GM21529 (cell line): ENCODE measurements around the gene ADGRF5.

Experiments used
- ATAC-seq: cut with Tn5 transposase; IDR thresholded peaks from one replicate; pipeline ENCODE4 v1.9.1; 2021; ENCODE audit not compliant: unreplicated experiment

The ADGRF5 gene

GRCh38 chr6:46931416-46931815, 9.7 kb upstream of the ADGRF5 start:
- ATAC-seq, result no peak

- ATAC-seq, result no peak
These were observed 8.6 kb upstream of the ADGRF5 start for GRCh38 chr6:46930331-46930730.

DNA sequence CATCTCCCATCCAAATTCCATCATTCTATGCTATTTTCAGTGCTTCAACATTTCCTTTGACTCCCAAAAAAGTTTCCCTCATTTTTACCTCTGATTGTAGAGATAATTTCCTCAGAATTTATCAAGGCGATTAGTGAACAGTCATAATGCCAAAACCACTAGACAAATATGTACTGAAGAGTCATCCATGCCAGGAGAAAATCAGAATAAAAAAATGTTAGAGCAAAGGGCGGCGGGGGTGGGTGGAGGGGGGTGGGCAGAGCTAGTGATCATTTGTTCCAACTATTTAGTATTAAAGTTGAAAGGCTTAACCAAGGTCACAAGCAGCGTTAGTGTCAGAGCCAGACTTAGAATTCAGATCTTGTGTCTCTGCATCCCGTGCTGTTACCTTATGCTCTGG, 5.3 kb upstream of the ADGRF5 start:
- no peak for ATAC-seq

GRCh38 chr6:46926481-46926880, 4.7 kb upstream of the ADGRF5 start:
- no peak for ATAC-seq

DNA sequence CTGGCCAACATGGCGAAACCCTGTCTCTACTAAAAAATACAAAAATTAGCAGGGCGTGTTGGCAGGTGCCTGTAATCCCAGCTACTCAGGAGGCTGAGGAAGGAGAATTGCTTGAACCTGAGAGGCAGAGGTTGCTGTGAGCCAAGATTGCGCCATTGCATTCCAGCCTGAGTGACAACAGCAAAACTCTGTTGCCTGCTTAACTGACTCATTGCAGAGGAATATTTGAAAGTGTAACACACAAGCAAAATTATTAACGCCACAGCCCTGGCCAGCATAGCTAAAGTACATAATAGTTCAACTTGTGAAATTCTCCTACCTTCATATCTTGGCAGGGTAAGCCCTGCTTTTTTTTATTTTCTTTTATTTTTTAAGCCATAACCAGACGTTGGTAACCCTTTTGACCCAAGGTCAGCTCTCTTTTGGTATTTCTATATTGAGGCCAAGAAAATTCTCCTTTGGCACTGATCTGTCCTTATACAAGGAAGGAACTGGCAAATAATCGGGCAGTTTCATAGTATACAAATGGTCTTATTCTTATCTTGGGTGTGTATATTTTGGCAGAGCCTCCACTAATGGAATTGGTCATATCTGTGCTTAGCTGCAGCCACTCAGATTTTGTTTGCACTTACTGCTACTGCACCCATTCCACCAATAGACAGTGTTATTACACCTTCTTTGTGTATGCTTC, 4.0 kb upstream of the ADGRF5 start:
- no peak for ATAC-seq

GRCh38 chr6:46923476-46923875, 1.7 kb upstream of the ADGRF5 start:
- no peak for ATAC-seq

DNA sequence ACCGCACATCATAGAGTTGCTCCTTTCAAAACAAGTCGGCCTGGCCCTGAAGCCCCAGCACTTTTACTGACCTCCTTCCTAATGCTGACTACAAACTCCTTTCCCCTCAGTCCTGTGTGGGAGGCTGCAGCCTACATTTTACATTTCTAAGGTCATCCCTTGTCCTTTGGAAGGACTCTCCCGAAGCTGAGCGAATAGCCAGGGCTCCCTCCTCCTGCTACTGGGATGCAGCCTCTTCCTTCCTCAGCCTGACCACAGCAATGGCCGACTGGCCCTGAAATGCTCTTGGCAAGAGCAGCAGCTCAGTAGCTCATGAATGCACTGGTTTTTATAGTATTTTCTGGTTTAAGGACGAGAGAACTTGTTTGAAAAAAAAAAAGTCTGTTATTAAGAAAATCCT, 679 bp downstream of the ADGRF5 start:
- ATAC-seq, result no peak

- no peak for ATAC-seq
These were observed 2.9 kb downstream of the ADGRF5 start for GRCh38 chr6:46918806-46919205.

- no peak for ATAC-seq
These were observed 4.7 kb downstream of the ADGRF5 start for GRCh38 chr6:46917002-46917545.

GRCh38 chr6:46915866-46916265, 5.9 kb downstream of the ADGRF5 start:
- no peak for ATAC-seq

DNA sequence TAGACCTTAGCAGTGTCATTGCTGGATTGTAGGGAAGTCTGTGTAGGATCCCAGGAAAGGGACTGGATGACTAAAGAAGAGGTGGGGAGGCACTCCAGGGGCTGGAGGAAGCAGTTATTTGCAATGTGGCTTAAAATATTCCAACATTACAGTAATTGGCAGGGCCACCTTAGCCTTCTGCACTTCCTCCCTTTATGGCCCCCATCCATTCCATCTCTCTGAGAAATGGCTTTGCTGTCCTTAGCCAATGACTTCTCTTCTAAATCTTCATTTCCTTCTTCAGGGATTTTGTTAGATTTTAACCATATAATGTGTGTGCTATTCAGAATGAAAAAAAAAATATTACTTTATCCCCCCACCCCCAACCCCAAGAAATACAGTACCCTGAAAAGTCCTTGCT, 6.4 kb downstream of the ADGRF5 start:
- ATAC-seq, result no peak

- no peak for ATAC-seq
These were observed 7.4 kb downstream of the ADGRF5 start for GRCh38 chr6:46914279-46914810.

GRCh38 chr6:46909371-46909770, 12.4 kb downstream of the ADGRF5 start:
- ATAC-seq, result no peak

GRCh38 chr6:46906776-46907175, 15.0 kb downstream of the ADGRF5 start:
- no peak for ATAC-seq

GRCh38 chr6:46904117-46904516, 17.6 kb downstream of the ADGRF5 start:
- ATAC-seq, result no peak

DNA sequence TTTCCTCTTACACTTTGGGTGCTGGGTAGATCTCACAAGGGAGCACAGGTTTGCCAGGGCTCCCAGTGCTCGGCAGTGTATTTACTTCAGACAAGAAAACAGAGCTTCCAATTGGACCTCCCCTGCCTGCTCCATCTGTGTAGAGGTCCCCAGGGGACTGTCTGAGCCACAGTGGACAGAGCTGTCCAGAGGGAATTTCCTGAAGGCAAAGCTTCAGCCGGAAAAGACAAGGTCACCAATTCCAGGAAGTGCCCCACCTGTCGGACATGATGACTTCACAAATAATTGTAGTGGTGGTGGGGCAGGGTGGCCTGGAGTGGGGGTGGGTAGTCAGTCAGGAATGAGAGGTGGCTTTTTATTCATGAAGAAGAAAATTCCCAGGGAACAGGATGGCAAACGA, 18.6 kb downstream of the ADGRF5 start:
- ATAC-seq, result no peak

DNA sequence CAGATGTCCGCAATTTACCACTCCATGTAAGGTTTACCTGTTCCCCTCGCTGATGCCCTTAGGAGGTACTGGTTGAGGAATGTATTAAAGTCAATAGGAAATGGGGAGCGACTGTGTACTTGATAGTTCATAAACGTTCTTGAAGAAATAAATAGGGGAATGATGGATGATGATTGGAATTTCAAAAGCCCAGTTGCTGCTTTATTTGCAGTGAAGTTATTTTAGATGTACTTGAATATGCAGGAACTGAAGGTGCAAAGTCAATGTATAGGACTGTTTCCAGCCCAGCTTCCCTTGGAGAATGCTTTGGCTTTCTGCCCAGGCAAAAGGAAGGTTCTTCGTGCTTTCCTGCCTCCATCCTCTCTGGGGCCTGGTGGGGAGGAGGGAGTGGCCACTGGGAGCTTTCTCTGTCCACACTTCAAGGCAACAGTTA, 19.8 kb downstream of the ADGRF5 start:
- no peak for ATAC-seq

GRCh38 chr6:46900266-46900665, 21.5 kb downstream of the ADGRF5 start:
- no peak for ATAC-seq

DNA sequence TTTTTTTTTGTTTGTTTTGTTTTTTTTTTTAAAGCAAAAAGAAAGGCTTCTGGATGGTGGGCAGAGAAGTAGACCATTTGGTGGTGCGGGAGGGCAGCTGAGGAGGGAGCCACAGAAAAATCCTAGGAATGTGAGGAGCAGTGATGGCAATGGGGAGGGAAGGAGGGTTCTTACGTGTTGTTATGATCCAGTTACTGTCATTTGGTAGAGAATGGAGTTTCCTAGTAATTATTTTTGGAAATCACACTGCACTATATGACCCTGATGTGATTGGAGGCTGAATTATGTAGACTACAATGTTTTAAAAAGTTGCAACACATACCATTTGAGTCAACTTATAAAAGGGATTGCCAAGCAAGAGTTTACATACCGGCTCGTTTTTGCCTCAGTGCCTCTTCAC, 22.1 kb downstream of the ADGRF5 start:
- no peak for ATAC-seq

GRCh38 chr6:46898006-46898405, 23.7 kb downstream of the ADGRF5 start:
- no peak for ATAC-seq

DNA sequence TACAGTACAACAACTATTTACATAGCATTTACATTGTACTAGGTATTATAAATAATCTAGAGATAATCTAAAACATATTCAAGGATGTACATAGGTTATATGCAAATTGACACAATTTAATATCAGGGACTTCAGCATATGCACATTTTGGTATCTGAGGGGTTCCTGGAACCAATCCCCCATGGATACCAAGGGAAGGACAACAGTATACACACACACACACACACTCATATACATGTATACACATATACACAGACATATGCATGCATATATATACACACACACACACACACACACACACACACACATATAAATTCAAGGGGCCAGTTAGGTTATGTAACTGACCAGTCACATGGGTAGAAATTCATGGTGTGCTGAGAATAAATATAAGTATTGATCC, 24.9 kb downstream of the ADGRF5 start:
- ATAC-seq, result no peak

- ATAC-seq, result no peak
These were observed 25.8 kb downstream of the ADGRF5 start for GRCh38 chr6:46895930-46896329.

DNA sequence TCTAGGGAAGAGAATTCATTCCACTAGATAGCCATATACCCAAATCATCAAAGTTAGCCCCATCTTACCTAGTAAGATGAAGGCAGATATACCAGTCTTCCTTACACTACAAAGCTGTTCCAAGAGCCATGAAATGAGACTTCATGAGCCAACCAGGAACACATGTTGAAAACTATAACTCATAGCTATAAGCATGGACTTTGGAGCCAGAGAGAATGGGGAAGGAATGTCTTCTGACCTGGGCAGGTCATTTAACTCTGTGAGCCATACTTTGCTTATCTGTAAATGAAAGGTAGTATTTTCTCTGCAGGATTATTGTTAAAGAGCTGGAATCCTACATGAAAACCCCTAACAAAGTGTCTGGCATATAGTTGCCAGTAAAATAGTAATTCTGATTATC, 27.3 kb downstream of the ADGRF5 start:
- ATAC-seq, result no peak
